ENCODE results near the gene CDH15.

The CDH15 gene

GRCh38 chr16:89179148-89179484, 7.6 kb downstream of the CDH15 start:
- TF ChIP-seq, protein P1, sequence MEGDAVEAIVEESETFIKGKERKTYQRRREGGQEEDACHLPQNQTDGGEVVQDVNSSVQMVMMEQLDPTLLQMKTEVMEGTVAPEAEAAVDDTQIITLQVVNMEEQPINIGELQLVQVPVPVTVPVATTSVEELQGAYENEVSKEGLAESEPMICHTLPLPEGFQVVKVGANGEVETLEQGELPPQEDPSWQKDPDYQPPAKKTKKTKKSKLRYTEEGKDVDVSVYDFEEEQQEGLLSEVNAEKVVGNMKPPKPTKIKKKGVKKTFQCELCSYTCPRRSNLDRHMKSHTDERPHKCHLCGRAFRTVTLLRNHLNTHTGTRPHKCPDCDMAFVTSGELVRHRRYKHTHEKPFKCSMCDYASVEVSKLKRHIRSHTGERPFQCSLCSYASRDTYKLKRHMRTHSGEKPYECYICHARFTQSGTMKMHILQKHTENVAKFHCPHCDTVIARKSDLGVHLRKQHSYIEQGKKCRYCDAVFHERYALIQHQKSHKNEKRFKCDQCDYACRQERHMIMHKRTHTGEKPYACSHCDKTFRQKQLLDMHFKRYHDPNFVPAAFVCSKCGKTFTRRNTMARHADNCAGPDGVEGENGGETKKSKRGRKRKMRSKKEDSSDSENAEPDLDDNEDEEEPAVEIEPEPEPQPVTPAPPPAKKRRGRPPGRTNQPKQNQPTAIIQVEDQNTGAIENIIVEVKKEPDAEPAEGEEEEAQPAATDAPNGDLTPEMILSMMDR (IDR thresholded peaks at IDR 0.05; ENCODE audit: insufficient read depth, low read length, poor library complexity, severe bottlenecking) = no peak
- Histone ChIP-seq H3K27me3 (replicated peaks; ENCODE audit: control insufficient read depth, insufficient read depth, low read length) (no peaks in the 10 kb centered on the region), H3K36me3 (ENCODE audit: control insufficient read depth, insufficient read depth, low read length) (no peaks in the 10 kb centered on the region), H3K4me3 (replicated peaks; ENCODE audit: low read depth, low read length) (no peak overlapping the region)
- no peak for DNase-seq (ENCODE audit: extremely low read depth, insufficient read length)

DNA sequence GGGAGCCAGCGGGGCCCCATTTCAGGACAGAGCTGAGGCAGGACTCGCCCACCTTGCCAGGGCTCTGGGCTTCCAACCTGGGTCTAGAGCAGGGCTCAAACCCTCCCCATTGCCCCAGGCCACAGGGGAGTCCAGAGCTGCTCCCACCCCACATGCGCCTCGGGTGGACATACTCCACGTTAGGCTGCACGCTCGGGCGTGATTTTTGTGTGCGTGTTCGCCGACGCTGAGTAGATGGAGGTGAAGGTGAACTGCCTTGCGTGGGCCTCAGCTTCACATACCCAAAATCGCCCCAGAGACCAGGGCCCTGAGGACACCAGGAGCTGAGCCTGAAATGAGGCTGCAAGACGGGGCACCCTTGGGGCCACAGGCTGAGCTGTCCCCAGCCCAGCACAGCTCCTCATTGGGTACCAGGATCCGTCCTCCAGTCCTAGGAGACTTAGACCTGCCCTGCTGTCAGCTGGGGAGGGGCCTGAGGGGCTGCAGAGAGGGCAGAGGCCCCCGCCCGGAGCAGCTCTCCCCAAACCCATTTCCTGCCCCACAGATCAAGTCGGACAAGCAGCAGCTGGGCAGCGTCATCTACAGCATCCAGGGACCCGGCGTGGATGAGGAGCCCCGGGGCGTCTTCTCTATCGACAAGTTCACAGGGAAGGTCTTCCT, 8.2 kb downstream of the CDH15 start:
- DNase-seq (ENCODE audit: extremely low read depth, insufficient read length) = no peak
- Histone ChIP-seq H3K36me3 (ENCODE audit: control insufficient read depth, insufficient read depth, low read length) (no peaks in the 10 kb centered on the region), H3K27me3 (replicated peaks; ENCODE audit: control insufficient read depth, insufficient read depth, low read length) (no peaks in the 10 kb centered on the region), H3K4me3 (replicated peaks; ENCODE audit: low read depth, low read length) (no peak overlapping the region)
- TF ChIP-seq, protein P1 (IDR thresholded peaks at IDR 0.05; ENCODE audit: insufficient read depth, low read length, poor library complexity, severe bottlenecking) = no peak

GRCh38 chr16:89183463-89183862, 11.9 kb downstream of the CDH15 start:
- TF ChIP-seq, protein P1 (IDR thresholded peaks at IDR 0.05; ENCODE audit: insufficient read depth, low read length, poor library complexity, severe bottlenecking) = no peak
- Histone ChIP-seq H3K27me3 (replicated peaks; ENCODE audit: control insufficient read depth, insufficient read depth, low read length) (no peaks in the 10 kb centered on the region), H3K4me3 (replicated peaks; ENCODE audit: low read depth, low read length) (no peak overlapping the region), H3K36me3 (ENCODE audit: control insufficient read depth, insufficient read depth, low read length) (no peaks in the 10 kb centered on the region)
- DNase-seq (ENCODE audit: extremely low read depth, insufficient read length) = no peak

GRCh38 chr16:89183975-89184676, 12.6 kb downstream of the CDH15 start:
- Histone ChIP-seq H3K36me3 (ENCODE audit: control insufficient read depth, insufficient read depth, low read length) (no peaks in the 10 kb centered on the region), H3K4me3 (replicated peaks; ENCODE audit: low read depth, low read length) (no peak overlapping the region), H3K27me3 (replicated peaks; ENCODE audit: control insufficient read depth, insufficient read depth, low read length) (no peaks in the 10 kb centered on the region)
- no peak for DNase-seq (ENCODE audit: extremely low read depth, insufficient read length)
- TF ChIP-seq, protein P1 (IDR thresholded peaks at IDR 0.05; ENCODE audit: insufficient read depth, low read length, poor library complexity, severe bottlenecking) = no peak

DNA sequence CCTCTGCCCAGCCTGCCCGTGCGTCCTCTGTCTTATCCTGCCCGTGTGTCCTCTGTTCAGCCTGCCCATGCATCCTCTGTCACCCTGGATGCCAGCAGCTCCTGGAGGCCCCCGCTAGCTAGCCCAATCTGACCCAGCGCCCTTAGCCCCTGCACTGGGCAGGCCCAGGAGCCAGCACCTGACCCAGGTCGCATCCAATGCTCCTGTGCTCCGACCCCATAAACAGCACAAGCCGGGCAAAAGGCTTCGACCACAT, 13.1 kb downstream of the CDH15 start:
- H3K27me3 ChIP-seq (replicated peaks; ENCODE audit: control insufficient read depth, insufficient read depth, low read length) = no peaks in the 10 kb centered on the region
- H3K36me3 ChIP-seq (ENCODE audit: control insufficient read depth, insufficient read depth, low read length) = no peaks in the 10 kb centered on the region
- DNase-seq (ENCODE audit: extremely low read depth, insufficient read length) = no peak
- no peak overlapping the region for H3K4me3 ChIP-seq (replicated peaks; ENCODE audit: low read depth, low read length)
- TF ChIP-seq, protein P1 (IDR thresholded peaks at IDR 0.05; ENCODE audit: insufficient read depth, low read length, poor library complexity, severe bottlenecking) = no peak
